ENCODE measurements around the gene ATOSB.
"Not testable (repeated sequence)": the region's sequence is repeated elsewhere in the genome, so short reads cannot be mapped to it uniquely, and the experiment has no call there.

ATOSB gene

GRCh38 chr9:35115680-35116538 lies at the start of gene ATOSB:
ATOSB (minus strand) TSS chr9:35115862; CDS start chr9:35108274, 7,588 bp downstream.
- peak; percentile 97 for DNase-seq (ENCODE audit: low read depth)

GRCh38 chr9:35164711-35165110 lies 49.0 kb upstream of the ATOSB start:
- DNase-seq (ENCODE audit: low read depth) = peak; percentile 67

DNA sequence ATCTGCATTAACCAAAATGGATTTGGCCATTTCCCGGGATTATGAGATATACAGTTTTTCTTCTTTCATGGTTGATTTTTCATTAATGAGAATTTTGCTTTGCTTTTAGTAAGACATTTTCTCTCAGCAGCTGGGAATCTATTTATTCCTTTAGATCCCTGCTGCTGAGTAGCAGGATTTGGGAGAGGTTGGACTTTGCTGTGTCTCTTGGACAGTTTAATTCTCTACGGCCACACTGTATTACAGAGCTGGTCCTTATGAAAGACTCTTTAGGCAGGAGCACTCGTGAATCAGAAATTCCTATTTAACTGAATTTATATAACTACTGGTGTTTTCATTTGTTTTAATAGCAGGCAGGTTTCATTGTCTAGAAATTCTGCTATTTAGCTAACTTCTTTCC lies 47.8 kb upstream of the ATOSB start:
- DNase-seq (ENCODE audit: low read depth) = no peak

- peak; percentile 9 for DNase-seq (ENCODE audit: low read depth)
These were observed 47.1 kb upstream of the ATOSB start for GRCh38 chr9:35162605-35163315.

GRCh38 chr9:35161713-35162604 lies 46.3 kb upstream of the ATOSB start, which contains the start of gene UNC13B:
UNC13B (plus strand) TSS chr9:35162009; CDS start chr9:35162284, 275 bp downstream.
- DNase-seq (ENCODE audit: low read depth) = peak; percentile 96

DNA sequence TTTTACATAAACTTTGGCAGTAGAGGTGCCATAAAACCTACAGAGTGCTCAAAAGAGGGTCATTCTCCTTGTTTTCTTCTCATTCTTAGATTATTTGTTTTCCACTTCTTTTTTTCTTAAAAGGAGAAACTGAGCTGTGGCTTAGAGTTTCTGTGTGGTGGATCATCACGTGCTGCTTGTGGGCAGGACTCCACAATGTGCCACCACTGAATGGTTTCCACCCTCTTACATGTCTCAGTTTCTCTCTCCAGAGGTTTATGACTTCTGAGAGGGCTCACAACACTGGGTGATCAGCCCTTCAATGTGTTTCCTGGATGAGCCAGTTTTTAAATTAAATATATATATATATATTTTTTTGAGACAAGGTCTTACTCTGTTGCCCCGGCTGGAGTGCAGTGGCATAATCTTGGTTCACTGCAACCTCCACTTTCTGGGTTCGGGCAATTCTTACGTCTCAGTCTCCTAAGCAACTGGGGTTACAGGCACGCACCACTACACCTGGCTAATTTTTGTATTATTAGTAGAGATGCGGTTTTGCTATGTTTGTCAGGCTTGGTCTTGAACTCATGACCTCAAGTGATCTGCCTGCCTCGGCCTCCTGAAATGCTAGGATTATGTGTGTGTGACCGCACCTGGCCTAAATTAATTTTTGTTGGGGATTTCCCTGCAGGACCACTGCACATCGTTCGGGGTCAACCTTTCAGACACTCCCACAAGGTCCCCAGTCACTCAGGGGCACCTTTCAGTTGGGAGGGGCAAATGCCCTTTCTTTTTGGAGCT lies 43.0 kb upstream of the ATOSB start:
- no peak for DNase-seq (ENCODE audit: low read depth)

GRCh38 chr9:35157836-35158235 lies 42.2 kb upstream of the ATOSB start:
- DNase-seq (ENCODE audit: low read depth) = not testable (repeated sequence)

DNA sequence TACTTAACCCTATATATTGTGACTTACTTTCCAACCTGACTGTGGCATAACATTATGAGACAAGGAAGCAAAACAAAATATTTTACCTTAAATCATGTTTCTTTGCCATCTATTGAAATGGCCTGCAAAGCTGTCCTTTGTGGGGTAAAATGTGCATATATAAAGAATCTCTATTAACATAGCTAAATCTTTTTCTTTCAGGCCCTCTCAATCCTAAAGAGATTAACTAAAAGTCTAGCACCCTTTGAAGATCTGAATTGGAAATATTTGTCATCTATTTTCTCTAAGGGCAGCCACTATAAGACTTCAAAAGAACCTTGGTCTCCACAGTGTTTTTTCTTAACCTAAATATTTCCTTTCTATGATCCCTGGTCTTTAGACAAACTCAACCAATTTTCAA lies 41.1 kb upstream of the ATOSB start:
- no peak for DNase-seq (ENCODE audit: low read depth)

- no peak for DNase-seq (ENCODE audit: low read depth)
These were observed 37.3 kb upstream of the ATOSB start for GRCh38 chr9:35152926-35153325.

DNA sequence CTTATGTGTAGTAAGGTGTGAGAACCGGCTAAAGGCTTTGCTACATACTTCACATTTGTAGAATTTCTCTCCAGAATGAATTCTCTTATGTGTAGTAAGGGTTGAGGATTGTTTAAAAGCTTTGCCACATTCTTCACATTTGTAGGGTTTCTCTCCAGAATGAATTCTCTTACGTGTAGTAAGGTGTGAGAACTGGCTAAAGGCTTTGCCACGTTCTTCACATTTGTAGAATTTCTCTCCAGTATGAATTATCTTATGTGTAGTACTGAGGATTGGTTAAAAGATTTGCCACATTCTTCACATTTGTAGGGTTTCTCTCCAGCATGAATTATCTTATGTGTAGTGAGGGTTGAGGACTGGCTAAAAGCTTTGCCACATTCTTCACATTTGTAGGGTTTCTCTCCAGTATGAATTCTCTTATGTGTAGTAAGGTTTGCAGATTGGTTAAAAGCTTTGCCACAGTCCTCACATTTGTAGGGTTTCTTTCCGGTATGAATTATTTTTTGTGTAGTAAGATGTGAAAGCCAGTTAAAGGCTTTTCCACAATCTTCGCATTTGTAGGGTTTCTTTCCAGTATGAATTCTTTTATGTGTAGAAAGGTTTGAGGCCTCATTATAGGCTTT lies 32.4 kb upstream of the ATOSB start:
- not testable (repeated sequence) for DNase-seq (ENCODE audit: low read depth)

GRCh38 chr9:35142037-35142436 lies 26.4 kb upstream of the ATOSB start:
- DNase-seq (ENCODE audit: low read depth) = no peak

DNA sequence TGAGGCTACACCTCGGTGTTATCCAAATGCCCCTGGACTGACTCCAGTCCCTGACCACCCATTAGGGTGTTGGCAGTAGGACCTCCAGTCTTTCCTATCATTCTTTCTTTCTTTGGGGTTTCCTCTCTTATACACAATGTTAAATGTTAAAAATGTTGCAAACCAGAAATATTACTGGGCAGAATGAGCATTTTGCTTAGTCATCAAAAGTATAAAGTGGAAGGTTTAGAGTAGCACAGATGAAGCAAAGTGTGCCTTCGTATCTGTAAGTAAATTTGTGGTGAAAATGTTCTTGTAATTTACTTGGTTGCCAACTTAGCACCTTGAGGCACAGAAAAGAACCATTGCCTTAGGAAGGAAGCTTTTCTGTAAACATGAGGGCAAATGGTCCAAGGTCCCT lies 24.4 kb upstream of the ATOSB start:
- DNase-seq (ENCODE audit: low read depth) = no peak

- no peak for DNase-seq (ENCODE audit: low read depth)
These were observed 21.2 kb upstream of the ATOSB start for GRCh38 chr9:35136866-35137265.

DNA sequence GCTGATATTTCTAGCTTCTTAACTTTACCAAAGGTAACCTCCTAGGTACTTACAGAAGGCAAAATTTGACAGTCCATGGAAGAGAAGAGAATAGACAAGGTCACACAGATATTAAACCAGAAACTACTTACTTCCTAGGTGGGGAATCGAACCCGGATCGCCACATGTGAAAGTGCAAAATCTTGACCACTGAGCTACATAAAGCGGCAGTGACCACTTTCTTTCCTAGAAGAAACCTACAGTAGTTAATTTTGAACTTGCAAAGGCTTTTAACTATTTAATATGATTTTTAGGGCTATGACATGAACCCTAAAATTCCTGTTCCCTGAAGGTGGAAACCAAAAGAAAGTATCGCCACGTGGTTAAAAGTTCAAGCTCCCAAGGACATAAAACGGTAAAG lies 20.3 kb upstream of the ATOSB start:
- DNase-seq (ENCODE audit: low read depth) = no peak

GRCh38 chr9:35134920-35135319 lies 19.3 kb upstream of the ATOSB start:
- DNase-seq (ENCODE audit: low read depth) = no peak

DNA sequence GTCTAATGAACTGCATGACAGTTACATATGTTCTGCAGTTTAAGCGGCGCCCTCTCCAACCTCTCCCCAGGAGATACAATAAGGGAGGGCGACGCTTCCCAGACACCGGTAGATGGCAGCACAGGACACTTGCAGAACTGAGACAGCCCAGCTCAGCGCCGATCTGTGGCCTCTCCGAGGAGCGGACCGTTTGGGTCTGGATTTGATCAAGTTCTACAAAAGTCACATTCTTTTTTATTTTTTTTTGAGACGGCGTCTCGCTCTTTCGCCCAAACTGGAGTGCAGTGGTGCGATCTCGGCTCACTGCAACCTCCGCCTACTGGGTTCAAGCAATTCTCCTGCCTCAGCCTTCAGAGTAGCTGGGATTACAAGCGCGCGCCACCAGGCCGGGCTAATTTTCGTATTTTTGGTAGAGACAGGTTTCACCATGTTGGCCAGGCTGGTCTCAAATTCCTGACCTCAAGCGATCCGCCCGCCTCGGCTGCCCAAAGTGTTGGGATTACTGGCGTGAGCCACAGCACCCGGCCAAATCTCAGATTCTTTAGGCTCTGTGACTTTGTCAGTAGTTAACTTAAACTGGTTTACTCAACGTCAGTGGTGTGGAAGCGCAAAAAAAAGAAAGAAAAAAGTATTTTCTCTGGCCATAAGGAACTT lies 1.4 kb upstream of the ATOSB start:
- DNase-seq (ENCODE audit: low read depth) = peak; percentile 96

GRCh38 chr9:35116539-35116897 lies 856 bp upstream of the ATOSB start:
- DNase-seq (ENCODE audit: low read depth) = no peak

GRCh38 chr9:35114840-35115628 lies 628 bp downstream of the ATOSB start:
- DNase-seq (ENCODE audit: low read depth) = peak; percentile 70

DNA sequence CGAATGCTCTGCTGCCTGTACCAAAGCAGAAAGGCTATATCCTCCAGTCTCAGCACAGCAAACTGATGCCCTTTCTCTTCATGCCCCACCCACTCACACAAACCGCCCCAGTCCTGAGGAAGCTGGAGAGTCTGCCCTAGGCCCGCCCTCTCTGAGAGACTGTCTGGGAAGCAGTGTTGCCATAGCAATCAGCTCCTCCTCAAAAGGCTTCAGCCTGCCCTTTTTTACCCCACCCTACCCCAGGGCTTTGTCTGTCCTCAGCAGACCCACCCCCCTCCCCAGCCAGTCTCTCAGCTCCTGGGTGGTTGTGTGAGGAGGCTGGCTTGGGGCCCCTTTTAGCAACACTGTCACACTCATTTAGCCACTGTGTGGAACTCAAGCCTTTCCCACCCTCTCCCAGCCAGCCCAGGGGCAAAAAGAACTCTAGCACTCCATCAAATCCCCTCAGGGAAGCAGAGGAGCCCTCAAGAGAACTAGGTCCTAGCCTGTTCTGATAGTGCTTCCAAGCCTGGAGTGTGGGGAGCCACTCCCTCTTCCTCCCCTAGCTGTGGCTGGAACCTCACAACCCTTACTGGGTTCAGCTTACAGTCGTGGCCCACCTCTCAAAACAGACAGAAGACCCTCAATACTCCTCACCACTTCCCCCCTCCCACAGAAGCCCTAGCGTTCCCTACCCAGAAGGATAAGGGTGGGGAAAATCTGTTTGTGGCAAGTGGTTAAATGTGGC lies 1.4 kb downstream of the ATOSB start:
- peak; percentile 95 for DNase-seq (ENCODE audit: low read depth)
